HG03457 (cell line): ENCODE data around the gene TEX54.

Experiments
- ATAC-seq: cut with Tn5 transposase; IDR thresholded peaks from one replicate; pipeline ENCODE4 v1.9.1; 2021; ENCODE audit warnings: moderate number of reproducible peaks; ENCODE audit not compliant: unreplicated experiment

Gene TEX54

DNA sequence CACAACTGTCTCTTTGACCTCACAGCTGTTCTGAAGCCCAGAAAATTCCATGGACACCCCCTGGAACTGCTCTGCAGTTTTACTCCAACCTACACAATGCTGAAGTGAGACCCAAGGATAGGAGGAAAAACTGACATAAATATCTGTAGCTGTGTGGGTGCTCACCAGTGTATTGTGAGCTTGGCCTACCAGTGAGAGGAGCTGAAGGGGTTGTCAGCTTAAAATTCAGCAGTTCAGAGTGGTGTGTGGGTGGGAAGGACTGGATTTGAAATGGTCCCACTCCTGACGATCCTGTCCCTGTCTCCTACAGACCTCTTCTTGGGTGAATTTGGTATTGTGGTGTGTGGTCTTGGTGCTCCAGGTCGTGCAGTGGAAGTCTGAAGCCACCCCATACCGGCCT, 43.1 kb downstream of the TEX54 start:
- ATAC-seq, result no peak

DNA sequence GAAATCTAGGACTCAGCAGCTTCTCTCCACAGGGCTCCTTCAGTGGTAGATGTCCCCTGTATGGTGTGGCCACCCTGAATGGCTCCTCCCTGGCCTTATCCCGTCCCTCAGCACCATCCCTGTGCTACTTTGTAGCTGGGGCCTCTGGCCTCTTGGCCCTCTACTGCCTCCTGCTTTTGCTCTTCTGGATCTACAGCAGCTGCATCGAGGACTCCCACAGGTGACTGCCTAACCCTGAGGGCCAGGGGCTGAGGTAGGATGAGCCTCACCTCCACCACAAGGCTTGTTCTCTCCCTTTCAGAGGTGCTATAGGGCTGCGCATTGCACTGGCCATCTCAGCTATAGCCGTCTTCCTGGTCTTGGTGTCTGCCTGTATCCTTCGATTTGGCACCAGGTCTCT, 43.6 kb downstream of the TEX54 start:
- ATAC-seq, result no peak

DNA sequence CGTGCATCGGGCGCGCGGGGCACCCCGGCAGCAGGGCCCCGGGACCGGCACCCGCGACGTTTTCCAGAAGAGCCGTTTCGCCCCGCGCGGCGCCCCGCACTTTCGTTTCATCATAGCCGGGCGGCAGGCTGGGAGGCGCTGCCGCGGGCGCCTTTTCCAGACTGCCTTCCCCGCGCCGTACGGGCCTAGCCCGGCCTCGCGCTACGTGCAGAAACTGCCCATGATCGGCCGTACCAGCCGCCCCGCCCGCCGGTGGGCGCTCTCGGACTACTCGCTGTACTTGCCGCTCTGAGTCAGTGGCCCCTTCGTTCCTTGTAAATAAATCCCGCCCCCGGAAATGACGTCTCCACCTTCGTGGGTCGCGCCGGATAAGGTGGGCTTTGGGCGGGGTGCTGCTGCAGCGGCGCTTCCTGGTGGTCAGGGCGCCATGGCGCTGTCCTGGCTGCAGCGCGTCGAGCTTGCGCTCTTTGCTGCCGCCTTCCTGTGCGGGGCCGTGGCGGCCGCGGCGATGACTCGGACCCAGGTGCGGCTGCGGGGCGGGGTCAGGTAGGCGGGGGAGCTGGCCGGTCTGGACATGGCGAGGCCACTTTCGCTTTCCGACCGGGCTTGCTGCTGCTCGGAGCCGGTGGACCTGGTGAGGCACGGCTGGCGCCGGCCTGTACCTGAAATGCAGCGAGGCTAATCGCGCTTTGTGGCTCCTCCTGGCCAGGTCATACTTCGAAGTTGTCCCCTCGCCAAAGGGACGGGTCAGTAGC, 45.5 kb downstream of the TEX54 start, which contains the start of gene TMEM179B:
Gene TMEM179B (plus strand): TSS at position 398 of the 755 bp plus-strand sequence. CDS start 30 bp downstream, at position 428.
- ATAC-seq, result peak; percentile 46

DNA sequence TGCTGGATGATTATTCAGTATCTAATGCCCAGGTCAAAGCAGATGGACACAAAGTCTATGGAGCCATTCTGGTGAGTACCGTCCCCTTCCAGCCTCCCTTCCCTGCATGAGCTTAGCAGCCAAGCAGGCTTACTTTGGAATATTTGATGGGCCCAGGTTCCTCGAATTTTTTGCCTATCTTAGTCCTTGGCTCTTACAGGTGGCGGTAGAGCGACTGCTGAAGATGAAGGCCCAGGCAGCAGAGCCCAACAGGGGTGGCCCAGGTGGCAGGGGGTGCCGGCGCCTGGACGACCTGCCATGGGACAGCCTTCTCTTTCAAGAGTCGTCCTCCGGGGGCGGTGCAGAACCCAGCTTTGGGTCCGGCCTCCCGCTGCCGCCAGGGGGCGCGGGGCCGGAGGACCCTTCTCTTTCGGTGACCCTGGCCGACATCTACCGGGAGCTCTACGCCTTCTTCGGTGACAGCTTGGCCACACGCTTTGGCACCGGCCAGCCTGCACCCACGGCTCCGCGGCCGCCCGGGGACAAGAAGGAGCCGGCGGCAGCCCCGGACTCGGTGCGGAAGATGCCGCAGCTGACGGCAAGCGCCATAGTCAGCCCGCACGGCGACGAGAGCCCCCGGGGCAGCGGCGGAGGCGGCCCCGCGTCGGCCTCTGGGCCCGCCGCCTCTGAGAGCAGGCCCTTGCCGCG, 46.2 kb downstream of the TEX54 start:
- peak; percentile 45 for ATAC-seq

DNA sequence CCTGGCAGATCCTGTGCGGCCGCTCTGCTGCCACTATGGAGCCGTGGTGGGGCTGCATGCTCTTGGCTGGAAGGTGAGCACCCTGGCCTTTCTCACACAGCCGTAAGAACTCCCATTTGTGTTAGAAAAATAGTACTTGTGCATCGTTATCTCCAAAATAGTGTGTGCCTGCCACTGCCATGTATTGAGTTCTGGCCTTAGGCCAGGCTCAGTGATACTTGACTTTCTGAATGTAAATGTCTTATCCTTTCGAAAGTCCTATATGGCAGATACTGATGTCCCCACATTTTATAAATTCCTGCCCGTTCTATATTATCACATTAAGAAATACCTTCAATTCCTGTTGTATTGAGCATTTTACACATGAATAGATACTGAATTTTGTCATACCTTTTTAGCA, 49.9 kb downstream of the TEX54 start:
- no peak for ATAC-seq
